DMS153 treated with DMSO at 0.1 percent for 48 hours (cell line): ENCODE data around the gene ILK.
A peak's percentile ranks its signal among the peaks of the same experiment; 100 is the strongest.

Source experiments
- DNase-seq: peaks from one replicate; lab custom pipeline; 2025; ENCODE audit not compliant: unreplicated experiment; lab: John Stamatoyannopoulos, UW

ILK gene

DNA sequence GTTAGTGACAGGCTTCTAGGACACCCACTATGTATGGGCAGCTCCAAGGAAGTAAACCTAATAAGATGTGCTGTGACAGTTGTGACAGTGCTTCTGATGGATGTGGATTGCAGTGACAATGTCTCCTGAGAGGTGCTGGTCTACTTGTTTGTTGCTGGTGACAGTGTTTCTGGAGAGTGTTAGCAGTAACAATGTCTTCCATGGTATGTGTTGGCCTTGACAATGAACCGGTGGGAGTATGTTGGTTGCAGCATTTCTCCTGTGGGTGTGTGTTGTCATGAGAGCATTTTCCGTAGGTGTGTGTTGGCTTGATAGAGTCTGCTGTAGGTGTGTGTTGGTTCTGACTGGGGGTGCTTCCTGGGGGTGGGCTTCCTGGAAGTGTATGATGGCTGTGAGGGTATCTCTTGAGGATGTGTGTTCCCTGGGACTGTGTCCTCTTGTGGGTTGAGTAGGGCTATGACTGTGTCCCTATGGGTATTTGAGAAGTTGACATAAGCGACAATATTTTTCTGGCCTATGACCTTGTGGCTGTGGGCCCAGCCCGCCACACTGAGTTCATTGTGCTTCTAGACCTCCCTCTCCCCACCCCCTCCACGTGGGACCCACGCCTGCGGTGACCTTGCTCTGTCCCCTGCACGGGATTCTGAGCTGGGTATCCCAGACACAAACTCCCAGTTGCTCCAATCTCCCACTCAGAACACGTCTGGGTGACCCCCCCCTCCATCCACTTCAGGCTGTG, 50.9 kb downstream of the ILK start:
- no peak for DNase-seq

DNA sequence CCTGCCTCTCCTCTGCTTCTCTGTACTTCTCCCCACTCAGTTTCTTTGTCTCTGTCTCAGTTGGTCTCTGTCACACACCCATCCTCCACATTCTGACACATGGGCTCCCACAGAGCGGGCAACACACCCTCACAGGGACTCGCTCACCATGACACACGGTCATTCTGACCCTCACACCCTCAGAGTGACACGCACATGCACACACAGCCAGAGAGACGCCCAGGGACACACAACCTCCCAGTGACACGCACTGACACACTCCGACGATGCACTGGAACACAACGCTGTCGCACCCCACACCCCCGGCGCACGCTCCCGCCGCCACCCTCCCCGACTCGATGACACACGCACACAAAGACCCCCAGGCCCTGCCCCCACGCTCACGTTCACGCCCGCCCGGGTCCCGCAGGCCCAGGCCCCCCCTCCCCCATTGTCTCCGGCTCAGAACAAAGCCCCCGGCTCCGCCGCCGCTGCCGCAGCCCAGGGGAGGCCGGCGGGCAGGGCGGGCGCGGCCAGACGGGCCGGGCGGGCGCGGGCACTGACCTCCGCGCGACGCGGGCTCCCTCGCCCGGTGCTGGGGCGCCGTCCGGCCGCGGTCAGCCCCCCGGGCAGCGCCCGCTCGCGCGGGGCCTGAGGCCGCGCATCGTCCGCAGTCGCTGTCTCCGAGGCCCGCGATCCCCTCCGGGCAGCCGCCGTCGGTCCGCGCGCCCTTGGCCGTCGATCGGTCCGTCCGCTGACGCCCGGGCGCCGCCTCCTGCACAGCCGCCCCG, 51.6 kb downstream of the ILK start:
- DNase-seq = no peak

DNA sequence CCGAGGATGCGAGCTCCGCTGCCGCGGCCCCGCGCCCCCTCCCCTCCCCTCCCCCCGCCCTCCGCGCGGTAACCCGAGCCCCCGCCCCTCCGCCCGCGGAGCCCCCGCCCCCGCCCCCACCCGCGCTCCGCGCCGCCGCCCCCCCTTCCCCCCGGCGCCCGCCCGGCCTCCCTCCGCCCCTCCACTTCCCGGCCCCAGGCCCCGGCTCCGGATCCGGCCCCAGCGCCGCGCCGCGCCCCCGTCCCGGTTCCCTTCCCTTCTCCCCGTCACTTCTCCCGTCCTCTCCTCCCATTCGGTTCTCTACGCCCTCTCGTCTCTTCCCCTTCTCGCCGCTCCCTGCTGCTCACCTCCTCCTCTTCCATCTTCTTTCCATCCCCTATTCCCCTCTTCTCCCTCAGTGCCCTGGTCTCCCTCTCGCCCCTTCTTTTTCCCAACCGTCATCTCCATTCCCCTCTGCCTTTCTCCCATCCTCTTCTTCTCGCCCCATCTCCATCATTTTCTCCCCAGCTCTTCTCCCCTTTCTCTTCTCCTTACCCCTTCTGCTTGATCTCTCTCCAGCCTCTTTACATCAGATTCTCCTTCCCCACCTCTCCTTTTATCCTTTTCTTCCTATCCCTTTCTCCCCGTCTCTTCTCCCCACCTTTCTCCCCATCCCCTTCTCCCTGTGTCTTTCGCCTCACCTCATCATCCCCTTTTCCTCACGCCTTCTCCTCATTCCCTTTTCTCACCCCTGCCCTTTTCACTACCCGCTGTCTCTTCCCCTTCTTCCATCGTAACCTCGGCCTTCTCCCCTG, 52.4 kb downstream of the ILK start, which contains the start of gene DCHS1:
TSS of gene DCHS1 (minus strand) at position 20 of the 794 bp plus-strand sequence. CDS start 14,196 bp downstream, outside the sequence.
- peak; percentile 7 for DNase-seq

DNA sequence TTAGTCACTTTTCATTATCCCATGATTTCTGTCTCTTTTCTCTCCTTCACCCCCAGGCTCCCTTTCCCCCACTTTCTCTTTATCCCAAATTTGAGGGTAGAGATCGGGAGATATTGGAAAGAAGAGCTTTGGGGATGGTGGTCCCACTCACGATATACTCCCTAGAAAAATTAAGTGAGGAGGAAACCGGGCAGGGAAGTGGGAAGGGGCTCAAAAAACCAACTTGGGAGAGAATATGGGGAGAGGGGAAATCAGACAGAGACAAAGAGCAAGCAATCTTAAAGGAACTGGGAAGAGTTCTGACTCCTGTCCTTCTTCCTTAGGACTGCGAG, 53.0 kb downstream of the ILK start:
- DNase-seq = no peak

DNA sequence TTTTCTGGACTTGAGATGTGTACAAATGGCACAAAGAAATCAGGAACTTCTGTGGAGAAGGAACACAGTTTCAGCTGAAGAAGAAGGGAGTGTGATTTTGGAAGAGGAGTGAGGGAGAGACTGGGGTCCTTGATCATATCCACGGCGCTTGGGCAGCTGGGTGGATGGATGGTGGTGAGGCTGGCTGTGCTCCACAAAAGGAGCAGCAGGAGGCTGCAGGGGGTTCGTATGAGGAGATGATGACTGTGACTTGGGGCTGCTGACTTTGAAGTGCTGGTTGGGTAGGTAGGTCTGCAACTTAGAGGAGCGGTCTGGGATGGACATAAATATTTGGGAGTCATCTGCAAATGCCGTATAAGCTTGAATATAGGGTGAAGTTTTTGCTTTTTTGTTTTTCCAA, 53.4 kb downstream of the ILK start:
- DNase-seq = no peak

DNA sequence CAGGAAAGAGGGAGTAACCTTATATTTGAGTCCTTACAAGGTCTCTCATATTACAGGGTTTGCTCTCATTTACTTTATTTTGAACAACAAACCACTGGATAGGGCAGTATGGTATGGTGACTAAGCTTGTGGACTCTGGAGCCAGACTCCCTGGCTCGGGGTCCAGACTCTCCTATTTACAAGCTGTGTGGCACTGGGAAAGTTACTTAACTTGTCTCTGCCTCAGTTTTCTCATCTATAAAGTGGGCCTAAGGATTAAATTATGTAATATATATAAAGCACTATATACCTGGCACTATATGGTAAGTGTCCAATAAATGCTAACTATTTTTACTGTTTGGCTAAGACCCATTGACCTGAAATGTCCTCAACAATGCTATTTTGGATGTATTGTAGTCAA, 53.8 kb downstream of the ILK start:
- DNase-seq = no peak

DNA sequence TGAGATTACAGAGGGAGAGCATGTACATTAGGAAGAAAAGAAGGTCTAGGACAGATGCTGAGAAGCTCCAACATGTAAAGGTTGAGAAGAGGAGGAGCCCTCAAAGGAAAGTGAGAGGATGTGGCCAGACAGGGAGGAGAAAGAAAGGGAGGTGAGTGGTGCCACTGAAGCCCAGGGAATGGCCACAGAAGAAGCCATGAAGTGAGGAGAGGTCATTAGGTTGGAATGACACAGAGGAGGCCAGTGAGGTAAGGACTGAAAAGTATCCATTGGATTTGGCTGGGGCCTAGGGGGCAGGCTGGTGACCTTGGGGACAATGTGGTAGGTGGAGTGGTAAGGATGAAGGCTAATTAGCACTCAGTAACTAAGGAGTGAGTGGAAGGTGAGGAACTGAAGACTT, 55.1 kb downstream of the ILK start:
- no peak for DNase-seq
